ENCODE data around the gene SEPTIN11. TPM values are rescaled to one million over a fixed set of nuclear protein-coding genes. Genes with fewer than 3 reads are reported as not detected.

SEPTIN11 gene
- total and polyA plus RNA-seq, 2 of the 4 experiments (the other 2 are of a cell fraction) = 267 to 573 TPM

- Histone ChIP-seq H3K56ac (ENCODE audit: extremely low read depth, insufficient read depth, low read length) (peak overlapping the region; percentile 92), H2AFZ (replicated peaks; ENCODE audit: low read length, poor library complexity) (peak overlapping the region; percentile 90), H3K23ac (ENCODE audit: low read depth, low read length) (peak overlapping the region; percentile 95), H3K9ac (ENCODE audit: low read depth, low read length) (peak overlapping the region; percentile 90), H3K4me2 (ENCODE audit: low read depth, low read length) (peak overlapping the region; percentile 92), H3K14ac (replicated peaks; ENCODE audit: low read depth, low read length) (peak overlapping the region; percentile 90), H3K4me3 (ENCODE audit: insufficient read depth, low read depth, low read length) (peak overlapping the region; percentile 57), H4K8ac (ENCODE audit: low read depth in 2 of 2, low read length in 2 of 2) (peak overlapping the region; percentile 66 to 73; a peak in 3 of 4 replicates), H3K4ac (ENCODE audit: low read depth, low read length) (peak overlapping the region; percentile 80), H4K91ac (ENCODE audit: insufficient read depth, low read depth, low read length) (peak overlapping the region; percentile 69), H2AK9ac (replicated peaks; ENCODE audit: low read depth, low read length, poor library complexity) (peak overlapping the region; percentile 12), H3K9me1 (ENCODE audit: insufficient read depth, low read length) (peaks cover 14% of the 10 kb centered on the region), H2AK5ac (ENCODE audit: low read depth, low read length) (peak overlapping the region; percentile 72), H4K20me1 (ENCODE audit: insufficient read depth, low read length) (peaks cover 53% of the 10 kb centered on the region), H3K79me1 (ENCODE audit: low read depth in 1 of 2, low read length in 2 of 2) (peaks cover 2 to 50% of the 10 kb centered on the region in 2 experiments; a peak in 3 of 4 replicates), H2BK120ac (ENCODE audit: low read depth, low read length) (peak overlapping the region; percentile 72), H3K36me3 (ENCODE audit: control insufficient read depth, insufficient read depth, low read length) (peaks cover 2% of the 10 kb centered on the region), H3K18ac (ENCODE audit: low read depth, low read length) (peak overlapping the region; percentile 65), H2BK15ac (ENCODE audit: low read depth, low read length) (peak overlapping the region; percentile 45; the same call in 1 of the 3 replicates), H2BK5ac (ENCODE audit: low read depth, low read length, poor library complexity, severe bottlenecking) (peak overlapping the region; percentile 51), H4K5ac (ENCODE audit: low read depth, low read length) (peak overlapping the region; percentile 21; the same call in 1 of the 2 replicates), H3K9me3 (ENCODE audit: control insufficient read depth, insufficient read depth, low read length) (no peaks in the 10 kb centered on the region), H3K27ac (ENCODE audit: insufficient read depth, low read length) (peak overlapping the region; percentile 74), H3K4me1 (ENCODE audit: control insufficient read depth, insufficient read depth, low read length) (peaks cover 12% of the 10 kb centered on the region), H3K27me3 (ENCODE audit: control insufficient read depth, insufficient read depth, low read length) (no peaks in the 10 kb centered on the region), H2BK20ac (ENCODE audit: low read depth, low read length) (no peak overlapping the region)
- no TSS peak for BruUV-seq (replicated peaks)
- intact Hi-C loops (cut with micrococcal nuclease) (loop anchor here (1.0 to 5.0 kb wide), 5 partner anchors 72 to 252 kb away; partner anchors contain the start of gene CCNG2), in situ Hi-C loops (cut with MboI; ENCODE audit: low sequenced_read_pairs) (loop anchor here (10.0 kb wide), 1 partner anchor 74 kb away; no protein-coding TSS in a partner anchor), dilution Hi-C loops (cut with HindIII; ENCODE audit: low sequenced_read_pairs, unreplicated experiment) (no loop called here)
- CTCF ChIA-PET = interaction anchor here (0.7 to 1.6 kb wide), 2 partner anchors 46 to 70 kb away, joined by 4 read pairs; no protein-coding TSS in a partner anchor
- DNase-seq (no peak), ATAC-seq (ENCODE audit: low read depth) (peak; percentile 5)
- POLR2A ChIA-PET (ENCODE audit: unreplicated experiment) = interaction anchor here (0.5 to 1.0 kb wide), 6 partner anchors 37 to 379 kb away, joined by 3 to 4 read pairs (median 3); no protein-coding TSS in a partner anchor
- TF ChIP-seq BHLHE40 (IDR thresholded peaks at IDR 0.05; ENCODE audit: low read depth, low read length) = no peak
- no peak for TF ChIP-seq ELK1 (IDR thresholded peaks at IDR 0.05; ENCODE audit: borderline replicate concordance, low read depth, low read length)
- TF ChIP-seq NFE2L2 (IDR thresholded peaks at IDR 0.05; ENCODE audit: low read depth, low read length) = no peak
- TF ChIP-seq CHD1 (IDR thresholded peaks at IDR 0.05; ENCODE audit: low read depth, low read length) = no peak
- 0% methylated on average over 38 of the region's 69 CpGs; no CpG with 5 or more reads in 1 of the 2 experiments for WGBS, 2 experiments (ENCODE audit: extremely low coverage in 2 of 2, insufficient read length in 1 of 2)
These were observed 752 bp downstream of the SEPTIN11 start for GRCh38 chr4:76950052-76950955.

Data from IMR-90 (cell line).